Central memory CD8-positive, alpha-beta T cell (primary cell): Measurements from ENCODE around the gene LGI1.

Source experiments
- ATAC-seq: fragments of 150-1000 bp; cut with Tn5 transposase; replicated peaks from 2 replicates; pipeline ENCODE4 v1.10.0; 2022; ENCODE audit warnings: mild to moderate bottlenecking, moderate FRiP score, moderate number of reproducible peaks; ENCODE audit not compliant: poor library complexity, severe bottlenecking; ENCODE audit errors: extremely low read depth
- DNase-seq, 2 donors: peaks; one replicate each; pipeline ENCODE4 v3.0.0; 2021; ENCODE audit warnings: low spot score in 2 of 2
- H3K27ac Mint-ChIP-seq: one replicate; pipeline ENCODE4 v1.8.0; 2022; ENCODE audit warnings: low read depth, mild to moderate bottlenecking, moderate library complexity, mixed read lengths
- H3K27me3 Mint-ChIP-seq: one replicate; pipeline ENCODE4 v1.8.0; 2022; ENCODE audit warnings: mixed read lengths
- H3K36me3 Mint-ChIP-seq: one replicate; pipeline ENCODE4 v1.8.0; 2022; ENCODE audit warnings: mild to moderate bottlenecking, moderate library complexity, mixed read lengths; ENCODE audit not compliant: insufficient read depth
- H3K4me1 Mint-ChIP-seq: one replicate; pipeline ENCODE4 v1.8.0; 2022; ENCODE audit warnings: mixed read lengths
- H3K4me3 Mint-ChIP-seq: one replicate; pipeline ENCODE4 v1.8.0; 2022; ENCODE audit warnings: mild to moderate bottlenecking, moderate library complexity, mixed read lengths
- H3K9me3 Mint-ChIP-seq: one replicate; pipeline ENCODE4 v1.8.0; 2022; ENCODE audit warnings: mixed read lengths

The LGI1 gene

DNA sequence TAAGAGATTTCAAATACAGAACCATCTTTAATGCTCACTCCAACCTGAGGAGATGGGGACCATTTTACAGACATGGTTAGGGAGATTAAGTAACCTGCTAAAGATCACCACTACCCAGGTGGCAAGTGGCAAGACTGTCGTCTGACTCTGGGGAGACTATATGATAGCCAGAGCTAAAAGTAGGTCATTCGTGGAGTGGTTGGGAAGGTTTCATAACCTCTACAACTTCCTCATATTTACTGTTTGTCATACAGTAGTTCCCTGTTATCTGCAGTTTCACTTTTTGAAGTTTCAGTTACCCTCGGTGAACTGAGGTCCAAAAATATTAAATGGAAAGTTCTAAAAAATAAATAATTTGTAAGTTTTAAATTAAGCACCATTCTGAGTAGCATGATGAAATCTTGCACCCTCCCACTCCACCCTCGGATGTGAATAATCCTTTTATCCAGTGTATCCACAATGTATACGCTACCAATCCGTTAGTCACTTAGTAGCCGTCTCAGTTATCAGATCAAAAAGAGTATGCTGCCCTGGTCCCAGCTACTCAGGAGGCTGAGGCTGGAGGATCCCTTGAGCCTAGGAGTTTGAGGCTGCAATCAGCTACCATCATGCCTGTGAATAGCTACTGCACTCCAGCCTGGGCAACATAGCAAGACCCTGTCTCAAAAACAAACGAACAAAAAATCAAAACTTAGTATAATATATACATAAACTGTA lies 14.9 kb upstream of the LGI1 start:
- H3K27ac Mint-ChIP-seq, result no peak overlapping the region
- no peak for ATAC-seq

DNA sequence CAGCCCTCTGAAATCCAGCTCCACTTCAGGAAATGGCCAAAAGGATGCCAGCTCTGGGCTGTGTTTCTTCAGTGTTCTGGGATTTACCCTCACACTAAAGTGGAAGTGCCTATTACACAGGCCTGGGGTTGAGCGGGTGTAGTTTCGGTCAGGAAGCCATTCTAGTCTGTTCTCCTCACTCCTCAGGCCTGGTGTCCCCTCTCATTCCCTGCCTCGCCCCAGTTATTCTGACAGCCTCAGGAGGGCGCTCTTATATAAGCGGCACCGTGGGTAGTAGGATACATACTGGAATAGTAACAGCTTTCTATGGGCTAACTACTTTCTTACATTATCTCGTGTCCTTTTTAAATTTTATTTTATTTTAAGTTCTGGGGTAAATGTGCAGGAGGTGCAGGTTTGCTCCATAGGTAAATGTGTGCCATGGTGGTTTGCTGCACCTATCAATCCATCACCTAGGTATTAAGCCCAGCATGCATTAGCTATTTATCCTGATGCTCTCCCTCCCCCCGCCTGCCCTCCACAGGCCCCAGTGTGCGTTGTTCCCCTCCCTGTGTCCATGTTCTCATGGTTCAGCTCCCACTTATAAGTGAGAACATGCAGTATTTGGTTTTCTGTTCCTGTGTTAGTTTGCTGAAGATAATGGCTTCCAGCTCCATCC lies 12.2 kb upstream of the LGI1 start:
- no peak for DNase-seq
- no peak for ATAC-seq
- no peaks in the 10 kb centered on the region for H3K9me3 Mint-ChIP-seq
- no peak overlapping the region for H3K4me3 Mint-ChIP-seq
- H3K27me3 Mint-ChIP-seq, result peaks cover 34% of the 10 kb centered on the region
- H3K27ac Mint-ChIP-seq, result no peak overlapping the region
- no peaks in the 10 kb centered on the region for H3K4me1 Mint-ChIP-seq
- no peaks in the 10 kb centered on the region for H3K36me3 Mint-ChIP-seq

More for the DNA sequence above, 14.9 kb upstream of the LGI1 start:
- Mint-ChIP-seq H3K36me3 (no peaks in the 10 kb centered on the region), H3K27me3 (peaks cover 48% of the 10 kb centered on the region), H3K4me3 (no peak overlapping the region), H3K9me3 (peaks cover 4% of the 10 kb centered on the region), H3K4me1 (no peaks in the 10 kb centered on the region)
- no peak for DNase-seq

DNA sequence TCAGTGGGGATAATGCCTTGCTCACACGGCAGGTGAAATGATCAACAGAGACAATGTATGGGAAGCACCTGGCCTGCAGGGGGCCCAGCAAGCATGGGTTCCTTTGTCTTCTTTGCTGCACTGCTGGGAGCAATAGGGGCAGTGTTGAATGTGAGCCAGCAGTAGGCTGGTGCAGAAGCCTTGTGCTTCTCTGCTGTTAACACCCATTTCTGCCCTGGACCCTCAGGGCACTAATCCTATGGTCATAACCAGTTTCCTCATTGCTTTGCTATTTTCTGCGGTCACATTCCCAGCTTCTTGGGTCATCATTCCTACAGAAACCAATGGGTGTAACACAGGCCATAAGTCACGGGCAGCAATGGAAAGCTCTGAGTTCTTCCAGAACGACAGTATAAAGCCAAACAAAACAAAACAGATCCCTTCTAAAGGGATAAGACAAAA lies 10.9 kb upstream of the LGI1 start:
- H3K27me3 Mint-ChIP-seq, result peaks cover 34% of the 10 kb centered on the region
- no peaks in the 10 kb centered on the region for H3K36me3 Mint-ChIP-seq
- H3K4me1 Mint-ChIP-seq, result no peaks in the 10 kb centered on the region
- H3K27ac Mint-ChIP-seq, result no peak overlapping the region
- no peak overlapping the region for H3K4me3 Mint-ChIP-seq
- H3K9me3 Mint-ChIP-seq, result no peaks in the 10 kb centered on the region
- DNase-seq (no peak), ATAC-seq (no peak)

DNA sequence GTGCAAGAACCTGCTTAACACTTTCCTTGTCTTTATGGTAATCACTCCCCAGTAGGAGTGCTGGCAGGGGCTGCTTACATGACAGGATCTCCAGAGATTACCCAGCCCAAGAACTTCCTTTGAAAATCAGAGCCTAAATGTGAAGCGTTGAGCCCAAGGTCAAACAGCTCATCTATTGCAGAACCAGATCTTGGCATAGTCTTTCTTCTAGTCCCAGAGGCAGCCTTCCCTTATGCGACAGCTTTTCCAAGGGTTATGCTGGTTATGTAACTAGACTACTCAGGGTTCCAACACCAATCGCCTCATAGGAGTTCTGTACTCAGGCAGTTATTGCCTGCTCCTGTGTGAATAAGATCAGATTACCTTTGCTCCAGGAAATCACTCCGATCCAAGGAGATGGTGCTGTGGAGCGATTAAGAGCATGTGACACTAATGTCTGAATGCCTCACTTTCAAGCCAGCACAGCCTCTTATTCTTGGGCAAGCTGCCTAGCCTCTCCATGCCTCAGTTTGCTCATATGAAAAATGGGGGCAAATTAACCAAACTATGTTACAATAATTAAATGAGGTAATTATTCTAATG lies 8.4 kb upstream of the LGI1 start:
- H3K27me3 Mint-ChIP-seq, result peaks cover 45% of the 10 kb centered on the region
- ATAC-seq, result no peak

DNA sequence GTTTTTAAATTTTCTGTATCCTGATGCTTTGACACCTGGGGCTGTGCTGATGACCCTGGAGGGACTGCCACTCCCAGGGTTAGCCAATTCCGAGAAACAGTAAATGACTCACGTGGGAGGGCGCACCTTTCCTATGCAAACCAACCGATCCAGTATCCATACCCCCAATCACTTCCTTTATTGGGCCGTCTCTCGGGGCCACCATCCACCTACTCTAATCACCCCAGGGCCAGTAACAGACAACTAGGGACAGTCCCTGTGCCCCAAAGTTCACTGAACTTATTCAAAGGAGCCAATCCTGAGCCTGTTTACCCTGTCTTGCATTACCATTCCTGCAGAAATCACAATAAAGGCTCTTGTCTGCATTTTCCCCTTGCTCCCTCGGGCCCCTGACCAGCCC lies 6.6 kb upstream of the LGI1 start:
- Mint-ChIP-seq H3K4me1 (no peaks in the 10 kb centered on the region), H3K27me3 (peaks cover 46% of the 10 kb centered on the region), H3K27ac (no peak overlapping the region), H3K4me3 (no peak overlapping the region), H3K9me3 (no peaks in the 10 kb centered on the region), H3K36me3 (no peaks in the 10 kb centered on the region)
- no peak for ATAC-seq
- no peak for DNase-seq

More for the DNA sequence above, 8.4 kb upstream of the LGI1 start:
- no peaks in the 10 kb centered on the region for H3K4me1 Mint-ChIP-seq
- no peak overlapping the region for H3K4me3 Mint-ChIP-seq
- no peaks in the 10 kb centered on the region for H3K9me3 Mint-ChIP-seq
- DNase-seq, result no peak
- no peak overlapping the region for H3K27ac Mint-ChIP-seq
- no peaks in the 10 kb centered on the region for H3K36me3 Mint-ChIP-seq

DNA sequence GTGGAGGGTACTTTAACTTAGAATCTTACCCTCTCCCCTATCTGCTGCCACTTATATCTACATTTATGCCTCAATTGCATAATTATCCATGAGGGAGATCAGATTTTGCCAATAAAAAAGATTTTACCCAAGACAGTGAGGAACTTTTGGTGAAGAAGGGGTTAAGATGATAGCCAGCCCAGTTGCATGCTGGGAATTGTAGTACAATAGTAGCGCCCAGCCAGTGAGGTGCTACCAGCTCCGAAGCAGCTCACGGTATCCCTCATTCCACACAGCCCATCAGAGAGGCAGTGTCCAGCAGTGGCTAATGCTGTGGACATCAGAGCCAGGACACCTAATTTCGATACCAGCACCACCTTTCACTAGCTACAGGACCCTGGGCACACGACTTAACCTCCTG lies 5.9 kb upstream of the LGI1 start:
- H3K4me3 Mint-ChIP-seq, result no peak overlapping the region
- H3K4me1 Mint-ChIP-seq, result no peaks in the 10 kb centered on the region
- no peak overlapping the region for H3K27ac Mint-ChIP-seq
- no peak for DNase-seq
- peaks cover 53% of the 10 kb centered on the region for H3K27me3 Mint-ChIP-seq
- no peaks in the 10 kb centered on the region for H3K9me3 Mint-ChIP-seq
- no peaks in the 10 kb centered on the region for H3K36me3 Mint-ChIP-seq
- no peak for ATAC-seq

DNA sequence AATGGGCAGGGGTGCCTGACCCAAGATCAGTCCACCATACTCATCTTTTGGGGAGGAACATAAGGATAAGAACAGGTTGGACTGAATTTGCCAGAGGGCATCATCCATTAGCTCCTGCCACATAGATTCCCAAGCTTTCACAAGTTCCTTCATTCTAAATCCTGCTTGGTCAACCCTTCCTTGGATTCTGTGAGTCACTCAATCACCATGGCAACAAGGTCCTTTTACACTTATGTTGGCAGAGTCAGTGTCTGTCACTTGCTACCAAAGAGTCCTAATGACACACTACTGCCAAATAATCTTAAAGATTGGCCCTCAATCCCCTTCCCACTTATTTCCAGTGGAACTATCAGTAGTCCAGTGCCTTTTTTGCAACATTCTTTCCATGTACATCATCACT lies 5.0 kb upstream of the LGI1 start:
- Mint-ChIP-seq H3K27ac (no peak overlapping the region), H3K36me3 (no peaks in the 10 kb centered on the region), H3K9me3 (no peaks in the 10 kb centered on the region), H3K4me3 (no peak overlapping the region), H3K4me1 (peaks cover 2% of the 10 kb centered on the region), H3K27me3 (peaks cover 62% of the 10 kb centered on the region)
- no peak for DNase-seq
- no peak for ATAC-seq

DNA sequence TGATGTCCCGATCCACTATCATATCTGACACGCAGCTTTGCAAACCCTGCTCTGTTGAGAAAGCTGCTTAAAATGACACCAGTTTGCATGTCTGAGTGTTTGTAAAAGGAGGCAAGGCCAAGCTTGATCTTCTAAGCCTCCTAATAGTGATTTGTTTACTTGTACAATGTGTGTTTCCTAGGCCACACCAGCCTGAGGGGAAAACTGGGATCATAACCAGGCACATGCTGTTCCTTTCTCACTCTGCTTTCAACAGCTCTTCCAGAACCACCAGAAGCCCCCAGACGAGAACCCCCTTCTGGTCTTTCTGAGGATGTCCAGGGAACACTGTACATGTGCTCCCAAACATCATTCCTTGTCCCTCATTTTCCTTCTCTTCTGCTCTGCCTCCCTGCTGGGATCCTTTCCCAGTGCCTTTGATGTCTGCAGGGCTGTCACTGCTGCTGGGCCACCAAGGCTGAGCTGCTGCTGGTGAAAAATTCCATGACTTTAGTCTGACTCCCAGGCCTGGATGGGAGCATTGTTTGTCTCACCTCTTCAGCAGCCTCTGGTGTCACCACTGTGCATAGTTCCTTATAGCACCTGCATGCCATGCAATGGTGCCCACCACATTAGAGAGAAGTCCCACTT lies 4.0 kb upstream of the LGI1 start:
- Mint-ChIP-seq H3K9me3 (no peaks in the 10 kb centered on the region), H3K27ac (no peak overlapping the region), H3K36me3 (no peaks in the 10 kb centered on the region), H3K4me1 (peaks cover 6% of the 10 kb centered on the region), H3K4me3 (no peak overlapping the region), H3K27me3 (peaks cover 72% of the 10 kb centered on the region)
- ATAC-seq, result no peak
- DNase-seq, result no peak

DNA sequence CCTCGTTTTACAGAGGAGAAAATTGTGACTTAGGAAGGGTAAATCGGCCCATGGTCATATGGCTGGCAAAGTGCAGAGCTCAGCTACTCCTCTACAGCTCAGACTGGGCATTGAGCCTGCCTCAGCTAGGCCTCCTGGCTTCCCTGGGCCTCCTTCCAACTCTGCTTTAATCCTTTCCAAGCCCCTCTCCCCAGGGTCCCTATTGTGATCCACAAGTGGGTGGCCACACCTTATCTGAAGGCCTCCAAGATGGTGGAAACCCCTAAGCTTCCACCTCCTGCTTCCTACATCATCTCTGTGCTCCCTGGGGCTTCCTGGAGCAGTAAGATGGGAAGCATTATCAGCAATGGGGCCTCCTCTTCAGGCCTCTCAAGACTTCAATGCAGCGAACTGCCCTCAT lies 3.0 kb upstream of the LGI1 start:
- Mint-ChIP-seq H3K36me3 (no peaks in the 10 kb centered on the region), H3K27ac (no peak overlapping the region), H3K4me3 (no peak overlapping the region), H3K27me3 (peaks cover 76% of the 10 kb centered on the region), H3K9me3 (no peaks in the 10 kb centered on the region), H3K4me1 (peaks cover 6% of the 10 kb centered on the region)
- DNase-seq (no peak), ATAC-seq (no peak)

DNA sequence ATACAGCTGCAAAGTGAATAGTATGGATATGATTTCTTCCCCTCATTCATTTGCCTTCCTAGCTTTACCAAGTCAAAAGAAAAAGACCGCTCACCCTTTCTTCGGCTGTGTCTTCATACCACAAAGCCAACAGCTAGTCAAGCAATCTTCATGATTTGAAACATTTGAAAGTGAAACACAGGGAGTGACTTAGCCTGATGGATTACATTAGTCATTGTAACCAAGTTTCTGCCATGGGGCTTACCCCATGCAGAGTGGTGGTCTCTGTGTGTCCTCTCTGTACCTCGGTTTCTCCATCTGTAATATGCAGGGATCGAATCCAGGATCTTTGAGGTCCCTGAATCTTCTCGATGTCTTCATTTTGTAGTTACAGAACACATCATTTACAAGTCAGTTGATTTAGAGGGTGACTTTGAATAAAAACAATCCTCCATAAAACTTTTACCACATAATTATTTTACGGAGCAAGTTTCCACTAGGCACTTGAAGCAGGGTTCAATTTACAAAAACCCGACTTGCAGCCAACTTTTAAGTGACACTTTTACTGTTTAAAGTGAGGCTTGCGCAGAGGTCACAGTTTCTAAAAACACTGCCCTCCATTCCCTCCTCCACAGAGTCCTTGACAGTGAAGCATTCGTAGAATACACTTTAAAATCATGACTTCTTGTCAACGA lies 2.2 kb upstream of the LGI1 start:
- Mint-ChIP-seq H3K27ac (no peak overlapping the region), H3K9me3 (no peaks in the 10 kb centered on the region), H3K27me3 (peaks cover 76% of the 10 kb centered on the region), H3K4me1 (peaks cover 6% of the 10 kb centered on the region), H3K4me3 (no peak overlapping the region), H3K36me3 (no peaks in the 10 kb centered on the region)
- DNase-seq (no peak), ATAC-seq (no peak)

DNA sequence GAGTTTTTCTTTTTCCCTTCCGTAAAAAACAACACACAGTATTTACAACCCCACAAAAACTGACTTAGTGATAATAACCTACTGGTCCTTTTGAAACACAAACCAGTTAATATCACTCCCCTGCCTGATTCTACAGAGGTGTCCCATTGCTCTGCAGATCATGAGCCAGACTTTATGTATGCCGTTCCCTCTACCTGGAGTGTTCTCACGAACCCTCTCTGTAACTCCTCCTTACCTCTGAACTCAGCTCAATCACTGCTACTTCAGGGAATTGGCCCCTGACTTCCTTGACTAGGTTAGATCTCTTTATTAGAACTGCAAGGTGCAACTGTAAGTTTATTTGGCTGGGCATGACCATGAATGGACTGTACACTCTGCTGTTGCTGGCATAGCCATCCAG lies 1.6 kb upstream of the LGI1 start:
- Mint-ChIP-seq H3K4me3 (no peak overlapping the region), H3K27ac (no peak overlapping the region), H3K27me3 (peaks cover 76% of the 10 kb centered on the region), H3K36me3 (no peaks in the 10 kb centered on the region), H3K9me3 (no peaks in the 10 kb centered on the region), H3K4me1 (peaks cover 6% of the 10 kb centered on the region)
- DNase-seq (no peak), ATAC-seq (no peak)

DNA sequence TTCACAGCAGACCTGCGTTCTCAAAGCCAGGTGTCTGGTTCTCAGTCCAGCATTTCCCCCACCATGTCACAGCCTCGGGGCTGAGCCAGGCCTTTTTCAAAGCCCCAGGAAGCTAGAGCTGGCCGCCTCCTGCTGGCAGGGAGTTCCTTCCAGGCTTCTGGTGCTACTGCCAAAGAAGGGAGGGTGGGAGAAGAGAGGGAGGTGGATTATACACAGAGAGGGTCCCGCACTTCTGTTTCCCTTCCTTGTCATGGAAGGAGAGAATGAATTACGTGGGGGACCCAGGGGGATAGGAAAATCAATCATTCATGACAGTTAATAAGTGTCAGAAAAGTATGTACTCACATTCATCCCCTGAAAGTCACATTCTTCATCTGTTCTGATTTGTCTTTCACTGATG lies 600 bp upstream of the LGI1 start:
- H3K4me1 Mint-ChIP-seq, result peaks cover 6% of the 10 kb centered on the region
- no peaks in the 10 kb centered on the region for H3K36me3 Mint-ChIP-seq
- no peaks in the 10 kb centered on the region for H3K9me3 Mint-ChIP-seq
- H3K27me3 Mint-ChIP-seq, result peaks cover 76% of the 10 kb centered on the region
- H3K27ac Mint-ChIP-seq, result no peak overlapping the region
- no peak for ATAC-seq
- no peak overlapping the region for H3K4me3 Mint-ChIP-seq
- DNase-seq, result no peak
